SK-N-SH treated with all-trans-retinoic acid at 6 μM for 48 hours (cell line): ENCODE measurements around the gene SLC35B1.

Experiments
- ARNTL ChIP-seq: fragments of 450-650 bp; formaldehyde crosslinking; IDR thresholded peaks from 2 replicates; pipeline ENCODE4 v1.5.0; 2020; ENCODE audit warnings: low read depth, mild to moderate bottlenecking, moderate library complexity, borderline replicate concordance
- BACH2 ChIP-seq: fragments of 250-450 bp; sonication (Bioruptor Pico); IDR thresholded peaks from 2 replicates; pipeline ENCODE4 v1.9.0; 2021; ENCODE audit warnings: mild to moderate bottlenecking, borderline replicate concordance
- CREB5 ChIP-seq: fragments of 250-450 bp; sonication (Bioruptor Pico); IDR thresholded peaks from 2 replicates; pipeline ENCODE4 v1.5.1; 2020; ENCODE audit warnings: low read depth, mild to moderate bottlenecking, moderate library complexity
- CSDC2 ChIP-seq: fragments of 250-450 bp; sonication (Bioruptor Pico); IDR thresholded peaks from 2 replicates; pipeline ENCODE4 v1.5.0; 2020; ENCODE audit warnings: mild to moderate bottlenecking, moderate library complexity
- CSRNP3 ChIP-seq: fragments of 250-450 bp; sonication (Bioruptor Pico); IDR thresholded peaks from 2 replicates; pipeline ENCODE4 v1.5.1; 2021; ENCODE audit warnings: mild to moderate bottlenecking, moderate library complexity
- ISL1 ChIP-seq: fragments of 250-450 bp; sonication (Bioruptor Pico); IDR thresholded peaks from 2 replicates; pipeline ENCODE4 v2.1.2; 2022; ENCODE audit warnings: mild to moderate bottlenecking, moderate library complexity
- OSR1 ChIP-seq: fragments of 250-450 bp; sonication (Bioruptor Pico); IDR thresholded peaks from 2 replicates; pipeline ENCODE4 v1.8.0; 2022; ENCODE audit warnings: moderate library complexity, mild to moderate bottlenecking, inconsistent platforms
- PATZ1 ChIP-seq: fragments of 250-450 bp; sonication (Bioruptor Pico); IDR thresholded peaks from 2 replicates; pipeline ENCODE4 v1.8.0; 2020; ENCODE audit warnings: mild to moderate bottlenecking, moderate library complexity, borderline replicate concordance
- PPARA ChIP-seq: fragments of 250-450 bp; sonication (Bioruptor Pico); IDR thresholded peaks from 2 replicates; pipeline ENCODE4 v1.5.0; 2020; ENCODE audit warnings: mild to moderate bottlenecking, borderline replicate concordance
- RARB ChIP-seq: fragments of 250-450 bp; sonication (Bioruptor Pico); IDR thresholded peaks from 2 replicates; pipeline ENCODE4 v1.8.0; 2021; ENCODE audit warnings: mild to moderate bottlenecking, moderate library complexity
- TSHZ2 ChIP-seq: fragments of 250-450 bp; sonication (Bioruptor Pico); IDR thresholded peaks from 2 replicates; pipeline ENCODE4 v1.5.0; 2020; ENCODE audit warnings: mild to moderate bottlenecking, moderate library complexity
- ZFP3 ChIP-seq: fragments of 250-450 bp; sonication (Bioruptor Pico); IDR thresholded peaks from 2 replicates; pipeline ENCODE4 v1.5.0; 2020; ENCODE audit warnings: mild to moderate bottlenecking, moderate library complexity
- ZFP30 ChIP-seq: fragments of 450-650 bp; formaldehyde crosslinking; IDR thresholded peaks from 2 replicates; pipeline ENCODE4 v1.5.0; 2022; ENCODE audit warnings: mild to moderate bottlenecking, moderate library complexity
- TF ChIP-seq, protein P1 (sequence below): fragments of 250-450 bp; sonication (Bioruptor Pico); IDR thresholded peaks from 2 replicates; pipeline ENCODE4 v1.8.0; 2021; ENCODE audit warnings: low read depth, mild to moderate bottlenecking, moderate library complexity, borderline replicate concordance

GRCh38 chr17:49680314-49680713, 27.4 kb downstream of the SLC35B1 start:
- TF ChIP-seq RARB (CRISPR knock-in tag) (no peak), PPARA (CRISPR knock-in tag) (no peak), CSDC2 (CRISPR knock-in tag) (no peak), OSR1 (no peak), ZFP3 (no peak), ISL1 (no peak), CREB5 (CRISPR knock-in tag) (no peak), PATZ1 (CRISPR knock-in tag) (no peak), ZFP30 (no peak), CSRNP3 (CRISPR knock-in tag) (no peak), BACH2 (CRISPR knock-in tag) (no peak), TSHZ2 (no peak), ARNTL (CRISPR knock-in tag) (no peak)
- TF ChIP-seq, protein P1, sequence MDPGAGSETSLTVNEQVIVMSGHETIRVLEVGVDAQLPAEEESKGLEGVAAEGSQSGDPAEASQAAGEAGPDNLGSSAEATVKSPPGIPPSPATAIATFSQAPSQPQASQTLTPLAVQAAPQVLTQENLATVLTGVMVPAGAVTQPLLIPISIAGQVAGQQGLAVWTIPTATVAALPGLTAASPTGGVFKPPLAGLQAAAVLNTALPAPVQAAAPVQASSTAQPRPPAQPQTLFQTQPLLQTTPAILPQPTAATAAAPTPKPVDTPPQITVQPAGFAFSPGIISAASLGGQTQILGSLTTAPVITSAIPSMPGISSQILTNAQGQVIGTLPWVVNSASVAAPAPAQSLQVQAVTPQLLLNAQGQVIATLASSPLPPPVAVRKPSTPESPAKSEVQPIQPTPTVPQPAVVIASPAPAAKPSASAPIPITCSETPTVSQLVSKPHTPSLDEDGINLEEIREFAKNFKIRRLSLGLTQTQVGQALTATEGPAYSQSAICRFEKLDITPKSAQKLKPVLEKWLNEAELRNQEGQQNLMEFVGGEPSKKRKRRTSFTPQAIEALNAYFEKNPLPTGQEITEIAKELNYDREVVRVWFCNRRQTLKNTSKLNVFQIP (CRISPR knock-in tag) = no peak
